Upper lobe of left lung (tissue), 4 donors: ENCODE data around the gene EXTL2.

Source experiments
- POLR2A ChIP-seq, 4 donors: fragments of 450-650 bp; IDR thresholded peaks; one replicate each; pipeline ENCODE4 v1.5.1; 2016 to 2017; ENCODE audit warnings: antibody characterized with exemption in 4 of 4, mild to moderate bottlenecking in 2 of 4
- TF ChIP-seq, protein P1 (sequence below), 6 experiments: fragments of 450-650 bp in 4 of 6; fragments of 200-600 bp in 2 of 6; sonication (generic) in 2 of 6; IDR thresholded peaks; one replicate each; pipeline ENCODE4 v1.5.1; 2016 to 2019; ENCODE audit warnings: antibody characterized with exemption in 6 of 6

DNA sequence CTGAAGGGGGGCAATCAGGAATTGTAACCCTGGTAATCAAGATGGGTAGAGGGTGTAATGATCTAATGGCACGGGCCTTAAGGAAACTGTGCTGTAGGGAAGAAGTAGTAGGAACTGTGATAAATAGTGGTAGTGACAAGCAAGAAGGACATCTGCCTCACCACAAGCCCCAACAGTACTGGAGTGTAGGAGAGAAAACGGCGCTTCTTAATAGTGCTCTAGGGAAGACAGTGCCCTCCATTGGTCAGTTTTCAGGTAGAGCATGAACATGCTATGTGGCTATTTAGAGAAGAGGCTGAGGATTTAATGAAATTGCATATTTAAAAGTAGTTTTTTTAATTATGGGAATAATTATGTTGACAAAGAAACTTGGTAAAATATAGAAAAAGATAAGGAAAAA is 33.5 kb upstream of the EXTL2 start:
- TF ChIP-seq, protein P1, sequence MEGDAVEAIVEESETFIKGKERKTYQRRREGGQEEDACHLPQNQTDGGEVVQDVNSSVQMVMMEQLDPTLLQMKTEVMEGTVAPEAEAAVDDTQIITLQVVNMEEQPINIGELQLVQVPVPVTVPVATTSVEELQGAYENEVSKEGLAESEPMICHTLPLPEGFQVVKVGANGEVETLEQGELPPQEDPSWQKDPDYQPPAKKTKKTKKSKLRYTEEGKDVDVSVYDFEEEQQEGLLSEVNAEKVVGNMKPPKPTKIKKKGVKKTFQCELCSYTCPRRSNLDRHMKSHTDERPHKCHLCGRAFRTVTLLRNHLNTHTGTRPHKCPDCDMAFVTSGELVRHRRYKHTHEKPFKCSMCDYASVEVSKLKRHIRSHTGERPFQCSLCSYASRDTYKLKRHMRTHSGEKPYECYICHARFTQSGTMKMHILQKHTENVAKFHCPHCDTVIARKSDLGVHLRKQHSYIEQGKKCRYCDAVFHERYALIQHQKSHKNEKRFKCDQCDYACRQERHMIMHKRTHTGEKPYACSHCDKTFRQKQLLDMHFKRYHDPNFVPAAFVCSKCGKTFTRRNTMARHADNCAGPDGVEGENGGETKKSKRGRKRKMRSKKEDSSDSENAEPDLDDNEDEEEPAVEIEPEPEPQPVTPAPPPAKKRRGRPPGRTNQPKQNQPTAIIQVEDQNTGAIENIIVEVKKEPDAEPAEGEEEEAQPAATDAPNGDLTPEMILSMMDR (IDR thresholded peaks at IDR 0.05) = no peak
- no peak for TF ChIP-seq POLR2A (IDR thresholded peaks at IDR 0.05)
